ENCODE data around the gene KDR. TPM values are rescaled to one million over a fixed set of nuclear protein-coding genes. Genes with fewer than 3 reads are reported as not detected.

The KDR gene
- total and polyA plus RNA-seq, 2 donors (not counting 1 experiment from before 2014, with no cell fraction given): not detected

DNA sequence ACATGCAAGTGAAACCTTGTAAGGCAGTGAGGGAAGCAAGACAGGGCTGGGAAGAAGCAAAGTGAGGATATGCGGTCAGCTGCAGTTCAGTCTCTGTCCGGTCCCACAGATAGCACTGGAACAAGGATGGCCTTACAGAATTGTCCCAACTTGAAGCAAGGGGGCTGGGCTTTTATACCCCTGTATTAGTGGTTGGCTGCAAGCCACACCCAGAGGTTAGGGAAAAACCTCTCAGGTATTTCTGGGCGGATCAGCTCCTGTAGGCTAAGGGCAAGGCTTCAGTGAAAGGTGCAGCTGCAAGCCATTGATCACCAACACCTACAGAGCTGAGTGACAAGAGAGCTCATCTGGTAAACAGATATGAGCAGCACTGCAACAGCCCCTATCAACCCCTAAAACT, 89.0 kb downstream of the KDR start:
- no peak for ATAC-seq (ENCODE audit: low read depth)
- Histone ChIP-seq H3K4me3 (ENCODE audit: control extremely low read depth in 1 of 5, extremely low read depth in 1 of 5, insufficient read depth in 1 of 5, low read depth in 2 of 5, low read length in 4 of 5) (no peak overlapping the region), H3K79me2 (ENCODE audit: control insufficient read depth, insufficient read depth, low read length) (no peaks in the 10 kb centered on the region), H3K4me2 (replicated peaks; ENCODE audit: low read depth, low read length, poor library complexity, severe bottlenecking) (no peak overlapping the region), H3K27ac (ENCODE audit: low read length in 2 of 2) (no peak overlapping the region), H3K36me3 (replicated peaks in 1 of 2; ENCODE audit: control extremely low read depth in 1 of 2, control insufficient read depth in 1 of 2, extremely low read depth in 1 of 2, insufficient read depth in 2 of 2, low read length in 1 of 2) (no peaks in the 10 kb centered on the region), H3K4me1 (ENCODE audit: control insufficient read depth in 2 of 2, insufficient read depth in 2 of 2, low read length in 2 of 2) (no peaks in the 10 kb centered on the region), H3K27me3 (replicated peaks in 1 of 4; ENCODE audit: control extremely low read depth in 1 of 4, control insufficient read depth in 3 of 4, insufficient read depth in 4 of 4, low read length in 3 of 4) (no peaks in the 10 kb centered on the region), H4K20me1 (ENCODE audit: control insufficient read depth, insufficient read depth, low read length, poor library complexity, severe bottlenecking) (no peaks in the 10 kb centered on the region), H3K9me3 (ENCODE audit: control extremely low read depth in 1 of 3, control insufficient read depth in 2 of 3, insufficient read depth in 1 of 3, low read length in 2 of 3) (peaks cover 0 to 4% (median 0%) of the 10 kb centered on the region in 3 donors), H2AFZ (ENCODE audit: insufficient read depth, low read depth, low read length, poor library complexity, severe bottlenecking) (no peak overlapping the region), H3K9ac (ENCODE audit: low read length) (no peak overlapping the region)
- Mint-ChIP-seq H3K27me3 (peaks cover 5% of the 10 kb centered on the region), H3K9me3 (ENCODE audit: insufficient read depth) (peaks cover 2% of the 10 kb centered on the region), H3K4me3 (no peak overlapping the region), H3K4me1 (no peaks in the 10 kb centered on the region), H3K27ac (no peak overlapping the region)
- DNase-seq: no peak
- WGBS (ENCODE audit: insufficient coverage): 96% methylated on average over 3 of the region's 3 CpGs
- ChIA-PET POLR2A (no interaction called here), CTCF (interaction anchor here (0.5 kb wide), 1 partner anchor 435 kb away, joined by 3 read pairs; no protein-coding TSS in a partner anchor)
- TF ChIP-seq, protein P1, sequence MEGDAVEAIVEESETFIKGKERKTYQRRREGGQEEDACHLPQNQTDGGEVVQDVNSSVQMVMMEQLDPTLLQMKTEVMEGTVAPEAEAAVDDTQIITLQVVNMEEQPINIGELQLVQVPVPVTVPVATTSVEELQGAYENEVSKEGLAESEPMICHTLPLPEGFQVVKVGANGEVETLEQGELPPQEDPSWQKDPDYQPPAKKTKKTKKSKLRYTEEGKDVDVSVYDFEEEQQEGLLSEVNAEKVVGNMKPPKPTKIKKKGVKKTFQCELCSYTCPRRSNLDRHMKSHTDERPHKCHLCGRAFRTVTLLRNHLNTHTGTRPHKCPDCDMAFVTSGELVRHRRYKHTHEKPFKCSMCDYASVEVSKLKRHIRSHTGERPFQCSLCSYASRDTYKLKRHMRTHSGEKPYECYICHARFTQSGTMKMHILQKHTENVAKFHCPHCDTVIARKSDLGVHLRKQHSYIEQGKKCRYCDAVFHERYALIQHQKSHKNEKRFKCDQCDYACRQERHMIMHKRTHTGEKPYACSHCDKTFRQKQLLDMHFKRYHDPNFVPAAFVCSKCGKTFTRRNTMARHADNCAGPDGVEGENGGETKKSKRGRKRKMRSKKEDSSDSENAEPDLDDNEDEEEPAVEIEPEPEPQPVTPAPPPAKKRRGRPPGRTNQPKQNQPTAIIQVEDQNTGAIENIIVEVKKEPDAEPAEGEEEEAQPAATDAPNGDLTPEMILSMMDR (IDR thresholded peaks at IDR 0.05): no peak
- no peak for TF ChIP-seq EZH2 (IDR thresholded peaks at IDR 0.05; ENCODE audit: borderline replicate concordance, insufficient read depth, low read depth, low read length, poor library complexity, severe bottlenecking)
- intact Hi-C loops (cut with micrococcal nuclease): no loop called here

DNA sequence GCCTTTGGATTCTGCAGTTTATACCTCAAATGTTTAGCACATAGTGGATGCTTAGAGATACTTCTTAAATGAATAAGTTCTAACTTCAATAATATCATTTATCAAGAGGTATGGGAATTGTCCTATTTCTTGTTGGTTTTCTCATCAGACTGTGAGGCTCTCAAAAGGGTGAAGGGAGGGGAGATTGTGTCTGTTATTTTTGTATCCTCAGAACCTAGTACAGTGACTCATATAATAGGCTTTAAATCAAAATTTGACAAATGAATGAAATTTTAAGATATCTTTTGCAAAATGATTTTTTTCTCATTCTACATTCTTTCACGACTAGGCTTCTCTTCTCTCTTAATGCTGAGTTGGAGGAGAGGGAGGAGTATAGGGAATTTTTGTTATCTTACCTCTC, 89.5 kb downstream of the KDR start:
- no peak for TF ChIP-seq EZH2 (IDR thresholded peaks at IDR 0.05; ENCODE audit: borderline replicate concordance, insufficient read depth, low read depth, low read length, poor library complexity, severe bottlenecking)
- TF ChIP-seq, protein P1 (IDR thresholded peaks at IDR 0.05): no peak
- Histone ChIP-seq H3K4me2 (replicated peaks; ENCODE audit: low read depth, low read length, poor library complexity, severe bottlenecking) (no peak overlapping the region), H3K4me1 (ENCODE audit: control insufficient read depth in 2 of 2, insufficient read depth in 2 of 2, low read length in 2 of 2) (no peaks in the 10 kb centered on the region), H3K27me3 (replicated peaks in 1 of 4; ENCODE audit: control extremely low read depth in 1 of 4, control insufficient read depth in 3 of 4, insufficient read depth in 4 of 4, low read length in 3 of 4) (no peaks in the 10 kb centered on the region), H3K9ac (ENCODE audit: low read length) (no peak overlapping the region), H3K79me2 (ENCODE audit: control insufficient read depth, insufficient read depth, low read length) (no peaks in the 10 kb centered on the region), H3K9me3 (ENCODE audit: control extremely low read depth in 1 of 3, control insufficient read depth in 2 of 3, insufficient read depth in 1 of 3, low read length in 2 of 3) (no peaks in the 10 kb centered on the region), H4K20me1 (ENCODE audit: control insufficient read depth, insufficient read depth, low read length, poor library complexity, severe bottlenecking) (no peaks in the 10 kb centered on the region), H3K4me3 (ENCODE audit: control extremely low read depth in 1 of 5, extremely low read depth in 1 of 5, insufficient read depth in 1 of 5, low read depth in 2 of 5, low read length in 4 of 5) (no peak overlapping the region), H2AFZ (ENCODE audit: insufficient read depth, low read depth, low read length, poor library complexity, severe bottlenecking) (no peak overlapping the region), H3K36me3 (replicated peaks in 1 of 2; ENCODE audit: control extremely low read depth in 1 of 2, control insufficient read depth in 1 of 2, extremely low read depth in 1 of 2, insufficient read depth in 2 of 2, low read length in 1 of 2) (no peaks in the 10 kb centered on the region), H3K27ac (ENCODE audit: low read length in 2 of 2) (no peak overlapping the region)
- no CpG with 5 or more reads among the region's 1 CpG for WGBS (ENCODE audit: insufficient coverage)
- ChIA-PET CTCF (no interaction called here), POLR2A (no interaction called here)
- Mint-ChIP-seq H3K27me3 (peaks cover 5% of the 10 kb centered on the region), H3K9me3 (ENCODE audit: insufficient read depth) (peaks cover 2% of the 10 kb centered on the region), H3K4me1 (no peaks in the 10 kb centered on the region), H3K27ac (no peak overlapping the region), H3K4me3 (no peak overlapping the region)
- ATAC-seq (ENCODE audit: low read depth) (no peak), DNase-seq (no peak)
- intact Hi-C loops (cut with micrococcal nuclease): no loop called here

Data from B cell (primary cell).